Measurements from ENCODE around the gene METTL18. TPM values are rescaled to one million over a fixed set of nuclear protein-coding genes. Genes with fewer than 3 reads are reported as not detected.

METTL18 gene
- total RNA-seq, 4 donors from 2014 or later = 1.1 to 3.6 (median 2.7) TPM

DNA sequence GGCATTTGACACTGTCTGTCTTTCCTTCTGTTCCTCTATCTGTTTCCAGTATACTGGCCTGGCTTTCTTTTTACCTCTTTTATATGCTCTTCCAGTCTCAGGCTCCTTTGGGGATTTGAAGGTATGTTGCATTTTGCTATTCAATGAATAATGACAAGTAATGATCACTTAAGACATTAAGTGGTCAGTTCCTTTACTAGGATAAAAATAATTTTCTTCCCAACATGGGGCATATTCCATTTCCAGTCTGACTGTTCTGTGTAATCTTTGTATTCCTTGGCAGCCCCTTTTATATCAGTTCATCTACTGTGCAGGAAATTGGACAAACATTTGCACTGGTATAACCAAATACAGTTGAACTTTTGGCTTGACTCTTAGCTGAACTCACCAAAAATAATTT, 15.6 kb downstream of the METTL18 start:
- Histone ChIP-seq H3K27me3 (no peaks in the 10 kb centered on the region), H3K27ac (no peak overlapping the region), H3K4me3 (no peak overlapping the region), H3K4me1 (no peaks in the 10 kb centered on the region), H3K36me3 (no peaks in the 10 kb centered on the region), H3K9me3 (no peaks in the 10 kb centered on the region)
- in situ Hi-C loops (cut with MboI; ENCODE audit: low sequenced_read_pairs in 4 of 4) (no loop called here), intact Hi-C loops (cut with DNase I; ENCODE audit: low total_unique reads) (no loop called here)
- ATAC-seq = no peak
- TF ChIP-seq POLR2A (IDR thresholded peaks at IDR 0.05) = no peak
- TF ChIP-seq, protein P1, sequence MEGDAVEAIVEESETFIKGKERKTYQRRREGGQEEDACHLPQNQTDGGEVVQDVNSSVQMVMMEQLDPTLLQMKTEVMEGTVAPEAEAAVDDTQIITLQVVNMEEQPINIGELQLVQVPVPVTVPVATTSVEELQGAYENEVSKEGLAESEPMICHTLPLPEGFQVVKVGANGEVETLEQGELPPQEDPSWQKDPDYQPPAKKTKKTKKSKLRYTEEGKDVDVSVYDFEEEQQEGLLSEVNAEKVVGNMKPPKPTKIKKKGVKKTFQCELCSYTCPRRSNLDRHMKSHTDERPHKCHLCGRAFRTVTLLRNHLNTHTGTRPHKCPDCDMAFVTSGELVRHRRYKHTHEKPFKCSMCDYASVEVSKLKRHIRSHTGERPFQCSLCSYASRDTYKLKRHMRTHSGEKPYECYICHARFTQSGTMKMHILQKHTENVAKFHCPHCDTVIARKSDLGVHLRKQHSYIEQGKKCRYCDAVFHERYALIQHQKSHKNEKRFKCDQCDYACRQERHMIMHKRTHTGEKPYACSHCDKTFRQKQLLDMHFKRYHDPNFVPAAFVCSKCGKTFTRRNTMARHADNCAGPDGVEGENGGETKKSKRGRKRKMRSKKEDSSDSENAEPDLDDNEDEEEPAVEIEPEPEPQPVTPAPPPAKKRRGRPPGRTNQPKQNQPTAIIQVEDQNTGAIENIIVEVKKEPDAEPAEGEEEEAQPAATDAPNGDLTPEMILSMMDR (IDR thresholded peaks at IDR 0.05 in 4 of 5, conservative IDR thresholded peaks at IDR 0.05 in 1 of 5) = no peak
- DNase-seq = no peak

DNA sequence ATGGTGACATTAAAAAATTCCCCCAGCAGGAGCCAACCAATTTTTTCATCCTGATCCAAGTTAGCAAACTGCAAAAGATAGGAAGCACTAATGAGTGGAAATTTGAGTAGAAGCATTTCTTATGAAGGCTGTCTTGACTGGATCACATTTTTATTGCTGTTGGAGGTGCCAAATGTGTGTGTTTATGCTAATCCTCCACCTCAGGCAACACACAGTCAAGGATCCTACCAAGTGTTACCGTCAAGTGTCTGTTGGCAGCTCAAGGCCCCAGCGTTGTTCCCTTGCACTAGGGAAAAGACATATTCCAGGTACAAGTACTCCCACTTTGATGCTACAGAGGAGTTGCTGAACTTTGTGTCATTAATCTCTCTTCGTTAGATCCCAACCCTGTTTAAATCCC, 18.3 kb downstream of the METTL18 start:
- no peak for DNase-seq
- no peaks in the 10 kb centered on the region for H3K4me1 ChIP-seq
- H3K9me3 ChIP-seq = no peaks in the 10 kb centered on the region
- H3K4me3 ChIP-seq = no peak overlapping the region
- no peaks in the 10 kb centered on the region for H3K27me3 ChIP-seq
- H3K27ac ChIP-seq = no peak overlapping the region
- in situ Hi-C loops (cut with MboI; ENCODE audit: low sequenced_read_pairs in 4 of 4) = no loop called here
- no peak for TF ChIP-seq POLR2A (IDR thresholded peaks at IDR 0.05)
- H3K36me3 ChIP-seq = no peaks in the 10 kb centered on the region
- ATAC-seq = no peak
- intact Hi-C loops (cut with DNase I; ENCODE audit: low total_unique reads) = no loop called here

DNA sequence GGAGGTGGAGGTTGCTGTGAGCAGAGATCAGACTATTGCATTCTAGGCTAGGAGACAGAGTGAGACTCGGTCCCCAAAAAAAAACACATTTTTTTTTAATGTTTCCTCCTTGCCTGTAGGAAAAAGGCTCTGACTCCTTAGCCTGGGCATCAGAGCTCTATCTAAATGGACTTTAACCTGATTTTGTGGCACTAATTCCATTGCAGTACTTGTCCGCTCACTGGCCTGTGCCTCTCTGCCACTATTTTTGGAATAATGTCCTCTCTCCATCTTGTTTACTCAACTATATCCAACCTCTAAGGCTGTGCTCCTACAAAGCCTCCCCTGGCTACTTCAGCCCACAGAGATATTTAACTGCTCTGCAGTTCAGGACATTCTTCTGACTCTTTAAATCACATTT, 26.5 kb downstream of the METTL18 start:
- intact Hi-C loops (cut with DNase I; ENCODE audit: low total_unique reads) (no loop called here), in situ Hi-C loops (cut with MboI; ENCODE audit: low sequenced_read_pairs in 4 of 4) (no loop called here)
- DNase-seq = no peak
- H3K4me1 ChIP-seq = peaks cover 0 to under 1% of the 10 kb centered on the region in 2 donors
- ATAC-seq = no peak
- H3K4me3 ChIP-seq = no peak overlapping the region
- H3K27ac ChIP-seq = no peak overlapping the region
- H3K27me3 ChIP-seq = no peaks in the 10 kb centered on the region
- no peaks in the 10 kb centered on the region for H3K36me3 ChIP-seq
- TF ChIP-seq, protein P1 (IDR thresholded peaks at IDR 0.05 in 4 of 5, conservative IDR thresholded peaks at IDR 0.05 in 1 of 5) = no peak
- TF ChIP-seq POLR2A (IDR thresholded peaks at IDR 0.05) = no peak
- no peaks in the 10 kb centered on the region for H3K9me3 ChIP-seq

DNA sequence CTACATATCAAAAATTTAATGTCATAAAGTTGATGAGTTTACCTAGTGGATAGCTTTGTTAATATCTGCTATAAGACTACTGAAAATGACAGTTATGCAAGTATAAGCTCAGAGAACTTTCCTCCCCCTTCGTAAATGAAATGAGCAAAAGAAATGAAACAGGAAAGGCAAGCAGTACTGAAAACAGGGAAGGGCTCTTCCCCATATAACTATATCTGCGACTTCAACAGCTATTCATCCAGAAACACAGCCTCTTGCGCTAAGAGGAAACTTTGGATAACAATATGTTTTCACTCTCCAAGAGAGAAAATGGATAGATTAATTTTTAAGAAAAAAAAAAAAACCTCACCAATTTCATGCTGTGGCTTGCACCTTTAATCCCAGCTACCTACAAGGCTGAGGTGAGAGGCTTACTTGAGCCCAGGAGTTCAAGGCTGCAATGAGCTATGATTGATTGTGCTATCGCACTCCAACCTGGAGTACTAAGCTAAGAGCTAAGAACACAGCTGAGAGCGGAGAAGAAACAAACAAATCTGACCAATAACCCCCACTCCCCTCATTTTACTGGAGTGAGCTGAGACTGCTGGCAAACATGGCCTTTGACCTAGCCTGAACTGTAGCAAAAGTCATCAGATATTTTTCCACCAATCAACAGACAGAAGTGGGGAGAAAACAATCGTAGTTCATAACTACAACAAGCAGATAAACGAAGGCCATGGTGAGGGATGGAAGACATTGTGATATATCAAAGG, 29.0 kb downstream of the METTL18 start:
- no peak for ATAC-seq
- in situ Hi-C loops (cut with MboI; ENCODE audit: low sequenced_read_pairs in 4 of 4) = no loop called here

DNA sequence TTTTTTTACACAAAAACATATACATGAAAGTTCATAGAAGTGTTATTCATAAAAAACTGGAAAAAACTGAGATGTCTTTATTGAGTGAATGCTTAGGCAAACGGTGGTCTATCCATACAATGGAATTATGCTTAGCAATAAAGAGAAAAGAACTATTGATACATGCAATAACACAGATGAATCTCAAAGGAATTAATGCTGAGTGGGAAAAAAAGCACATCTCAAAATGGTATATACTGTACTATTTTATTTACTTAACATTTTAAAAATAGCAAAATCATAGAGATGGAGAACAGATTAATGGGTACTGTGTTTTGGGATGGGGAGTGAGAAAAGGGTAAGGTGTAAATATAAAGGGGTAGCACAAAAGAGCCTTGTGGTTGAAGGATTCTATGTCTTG, 29.8 kb downstream of the METTL18 start:
- Histone ChIP-seq H3K9me3 (no peaks in the 10 kb centered on the region), H3K27ac (no peak overlapping the region), H3K27me3 (no peaks in the 10 kb centered on the region), H3K36me3 (no peaks in the 10 kb centered on the region), H3K4me3 (no peak overlapping the region), H3K4me1 (peaks cover 0 to 5% of the 10 kb centered on the region in 2 donors)
- intact Hi-C loops (cut with DNase I; ENCODE audit: low total_unique reads) (no loop called here), in situ Hi-C loops (cut with MboI; ENCODE audit: low sequenced_read_pairs in 4 of 4) (no loop called here)
- no peak for ATAC-seq
- no peak for DNase-seq
- TF ChIP-seq POLR2A (IDR thresholded peaks at IDR 0.05) = no peak
- TF ChIP-seq, protein P1 (IDR thresholded peaks at IDR 0.05 in 4 of 5, conservative IDR thresholded peaks at IDR 0.05 in 1 of 5) = no peak

More for the DNA sequence above, 29.0 kb downstream of the METTL18 start:
- Histone ChIP-seq H3K9me3 (no peaks in the 10 kb centered on the region), H3K27me3 (no peaks in the 10 kb centered on the region), H3K36me3 (no peaks in the 10 kb centered on the region), H3K27ac (no peak overlapping the region), H3K4me3 (no peak overlapping the region), H3K4me1 (peaks cover 0 to 5% of the 10 kb centered on the region in 2 donors)
- no peak for DNase-seq
- intact Hi-C loops (cut with DNase I; ENCODE audit: low total_unique reads) = no loop called here
- TF ChIP-seq POLR2A (IDR thresholded peaks at IDR 0.05) = no peak
- TF ChIP-seq, protein P1 (IDR thresholded peaks at IDR 0.05 in 4 of 5, conservative IDR thresholded peaks at IDR 0.05 in 1 of 5) = no peak

Data from gastrocnemius medialis (tissue), 4 donors.